ENCODE results near the gene CDYL2.

The CDYL2 gene

GRCh38 chr16:80703131-80704071 lies 101.0 kb downstream of the CDYL2 start:
- DNase-seq, result no peak

DNA sequence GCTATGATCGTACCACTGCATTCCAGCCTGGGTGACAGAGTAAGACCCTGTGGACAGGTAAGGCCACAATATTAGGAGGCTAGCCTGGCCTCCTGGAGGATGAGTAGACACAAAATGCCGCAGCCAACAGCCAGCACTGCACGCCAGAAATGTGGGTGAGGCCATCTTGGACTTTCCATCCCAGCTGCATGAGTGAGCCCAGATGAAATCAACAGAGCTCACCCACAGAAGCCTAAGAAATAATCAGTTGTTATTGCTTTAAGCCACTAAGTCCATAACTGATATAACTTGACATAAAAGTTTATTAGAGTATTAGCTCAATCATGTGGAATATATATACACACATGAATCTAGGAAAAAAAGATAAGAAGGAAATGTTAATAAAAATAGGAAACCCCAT lies 101.7 kb downstream of the CDYL2 start:
- no peak for DNase-seq

- no peak for DNase-seq
Observed at GRCh38 chr16:80700558-80700957, 103.8 kb downstream of the CDYL2 start.

DNA sequence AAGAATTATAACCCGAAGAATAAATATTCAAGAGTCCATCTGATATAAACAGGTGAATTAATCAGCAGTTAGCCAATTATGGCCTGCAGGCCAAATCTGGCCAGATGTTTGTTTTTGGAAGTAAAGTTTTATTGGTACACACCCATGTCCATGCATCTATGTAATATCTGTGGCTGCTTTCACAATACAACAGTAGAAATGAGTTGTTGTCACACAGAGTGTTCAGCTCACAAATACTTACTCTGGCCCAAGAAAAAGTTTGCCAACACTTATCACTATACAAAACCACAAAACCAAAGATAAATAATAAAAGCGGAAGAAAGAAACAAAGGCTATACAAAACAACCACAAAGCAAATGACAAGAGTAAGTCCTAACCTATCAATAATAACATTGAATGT lies 109.4 kb downstream of the CDYL2 start:
- no peak for DNase-seq

DNA sequence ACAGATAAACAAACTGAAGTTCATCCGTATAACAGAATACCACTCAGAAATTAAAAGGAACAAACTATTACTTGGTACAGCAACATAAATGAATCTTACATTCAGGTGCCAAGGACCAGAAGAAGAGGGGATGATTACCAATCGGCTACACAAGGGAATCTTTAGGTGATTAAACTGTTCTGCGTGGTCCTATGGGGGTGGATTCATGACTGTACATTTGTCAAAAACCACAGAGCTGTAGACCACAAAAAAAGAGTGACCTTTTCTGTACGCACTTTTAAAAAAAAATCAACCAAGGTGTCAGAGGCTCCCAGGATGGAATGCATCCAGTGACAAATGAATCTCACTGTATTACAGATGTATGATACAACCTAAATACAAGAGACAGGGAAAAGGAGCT lies 110.8 kb downstream of the CDYL2 start:
- DNase-seq, result no peak

DNA sequence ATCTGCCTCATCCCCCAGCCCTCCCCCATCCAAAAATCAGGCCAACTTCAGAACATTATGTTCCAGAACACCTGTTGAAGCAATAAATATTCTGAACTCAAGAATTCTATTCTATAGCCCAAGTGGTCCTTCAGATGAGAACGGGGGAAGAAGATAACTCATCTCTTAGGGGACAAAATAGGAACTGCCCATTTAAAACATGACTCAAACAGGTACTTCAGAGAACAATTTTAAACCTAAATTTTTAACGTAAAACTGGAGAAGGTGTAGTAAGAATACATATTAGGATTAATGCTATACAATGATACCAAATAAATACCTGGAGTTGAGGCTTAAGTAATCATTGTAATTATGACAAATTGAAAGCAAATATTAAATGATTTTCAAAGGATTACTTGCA lies 112.1 kb downstream of the CDYL2 start:
- no peak for DNase-seq

DNA sequence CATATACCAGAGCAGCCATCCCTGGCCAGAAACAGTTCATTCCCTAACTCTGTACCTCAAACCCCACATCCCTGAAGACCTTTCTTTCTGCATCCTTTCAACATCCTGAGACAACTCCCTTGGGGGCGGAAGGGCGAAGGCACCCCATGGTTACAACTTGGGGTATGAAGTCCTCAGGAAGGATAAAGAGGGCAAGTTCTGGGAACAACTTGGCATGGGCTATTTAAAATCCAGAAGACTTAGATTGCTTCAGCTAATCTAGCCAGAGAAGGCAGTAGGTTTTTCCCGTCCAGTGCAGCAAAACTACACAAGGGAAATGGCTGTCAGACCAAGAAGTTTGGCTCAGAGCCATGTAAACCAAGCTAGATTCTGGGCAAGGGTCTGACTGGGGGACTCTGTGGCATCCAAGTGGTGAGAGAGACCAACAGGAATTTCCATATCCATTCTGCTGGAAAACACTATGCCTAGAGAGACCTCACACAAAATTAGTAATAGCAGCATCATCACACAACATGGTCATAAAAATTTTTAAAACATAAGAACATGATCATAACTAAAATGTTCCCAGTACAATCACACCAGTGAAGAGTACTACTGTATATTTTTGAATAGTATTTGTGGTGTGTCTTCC lies 113.2 kb downstream of the CDYL2 start:
- DNase-seq, result no peak

DNA sequence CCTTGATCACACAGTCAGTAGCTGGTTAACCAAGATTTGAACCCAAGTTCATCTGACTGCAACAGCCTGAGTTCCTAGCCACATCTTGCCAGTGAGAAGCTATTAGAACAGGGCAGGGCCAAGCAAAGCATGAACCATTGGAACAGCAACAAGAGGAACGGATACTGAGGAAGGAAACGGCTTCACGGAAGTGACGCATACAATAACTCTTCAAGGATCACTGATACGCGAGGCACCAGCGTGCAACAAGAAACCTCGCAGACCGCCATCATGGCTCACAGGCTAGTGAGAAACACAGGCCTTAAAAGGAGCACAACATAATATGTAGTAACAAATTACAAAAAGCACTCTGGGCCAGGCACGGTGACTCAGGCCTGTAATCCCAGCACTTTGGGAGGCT lies 114.9 kb downstream of the CDYL2 start:
- no peak for DNase-seq

GRCh38 chr16:80687606-80688005 lies 116.8 kb downstream of the CDYL2 start:
- no peak for DNase-seq

- DNase-seq, result no peak
Observed at GRCh38 chr16:80684906-80685305, 119.5 kb downstream of the CDYL2 start.

DNA sequence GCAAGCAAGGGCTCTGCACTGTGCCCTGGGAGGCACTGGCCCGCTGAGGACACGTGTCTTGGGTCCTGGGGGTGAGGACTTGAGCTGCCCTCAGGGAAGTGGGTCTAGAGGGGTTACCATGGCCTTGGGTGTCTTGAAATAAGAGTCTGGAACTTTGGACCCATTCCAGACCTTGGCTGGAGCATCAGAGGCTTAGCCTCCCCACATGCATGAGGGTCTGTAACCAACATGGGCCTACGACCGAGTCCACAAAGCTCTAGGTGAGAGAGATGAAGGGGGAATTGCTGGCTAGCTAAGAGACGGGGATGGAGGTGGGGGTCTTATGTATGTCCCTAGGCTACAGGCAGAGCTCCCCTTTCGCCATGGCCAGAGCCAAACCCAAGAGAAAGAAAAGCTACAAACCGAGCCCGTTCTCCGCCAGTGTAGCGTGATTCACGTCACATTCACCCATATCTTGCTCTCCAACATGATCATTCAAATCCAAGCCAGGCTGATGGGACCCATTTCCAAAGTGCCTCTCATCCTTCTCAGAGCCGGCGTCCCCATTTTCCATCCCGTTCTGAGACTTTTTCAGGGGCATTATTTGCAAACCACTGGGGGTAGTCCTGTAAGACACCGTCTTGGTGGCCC lies 120.1 kb downstream of the CDYL2 start:
- no peak for DNase-seq

- DNase-seq, result no peak
Observed at GRCh38 chr16:80683646-80684045, 120.8 kb downstream of the CDYL2 start.

GRCh38 chr16:80682421-80683070 lies 121.9 kb downstream of the CDYL2 start:
- no peak for DNase-seq

DNA sequence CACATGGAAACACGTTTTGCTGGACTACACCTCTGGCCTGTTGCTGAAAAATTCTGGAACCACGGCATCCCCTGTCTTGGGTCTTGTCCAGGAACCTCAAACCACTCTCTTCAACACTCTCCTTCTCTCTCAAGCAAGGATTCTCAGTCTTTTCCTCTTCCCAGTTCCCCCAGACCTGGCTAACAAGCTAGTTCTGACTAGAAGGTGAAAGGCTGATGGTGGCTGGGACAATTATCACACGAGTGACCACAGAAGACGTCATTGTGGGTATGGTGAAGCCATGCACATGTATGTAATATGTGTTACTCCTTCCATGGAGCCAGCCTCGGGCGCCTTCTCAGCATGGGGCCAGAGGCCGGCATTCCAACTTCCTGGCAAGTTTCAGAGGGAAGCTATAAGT lies 123.0 kb downstream of the CDYL2 start:
- DNase-seq, result no peak

GRCh38 chr16:80680839-80681238 lies 123.6 kb downstream of the CDYL2 start:
- DNase-seq, result no peak

DNA sequence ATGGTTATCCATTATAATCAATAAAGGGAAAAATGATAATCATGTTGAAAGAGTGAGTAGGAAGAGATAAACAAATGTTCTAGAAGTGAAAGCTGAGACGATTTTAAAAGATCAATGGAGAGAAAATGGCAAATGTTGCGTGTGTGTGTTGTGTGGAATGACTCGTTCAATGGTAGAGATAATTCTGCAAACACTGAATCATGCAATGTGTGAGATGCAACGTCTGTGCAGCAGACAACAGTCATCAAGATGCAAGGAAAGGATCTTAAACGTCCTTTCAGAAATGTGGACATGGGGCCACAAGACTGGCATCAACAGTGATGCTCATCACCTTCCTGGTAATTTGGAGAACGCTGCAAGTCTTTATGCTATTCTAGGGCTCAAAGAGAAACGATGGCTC lies 124.4 kb downstream of the CDYL2 start:
- no peak for DNase-seq

GRCh38 chr16:80674884-80675283 lies 129.5 kb downstream of the CDYL2 start:
- DNase-seq, result no peak

- no peak for DNase-seq
Observed at GRCh38 chr16:80672379-80672778, 132.0 kb downstream of the CDYL2 start.

- DNase-seq, result no peak
Observed at GRCh38 chr16:80671281-80671849, 133.0 kb downstream of the CDYL2 start.

- no peak for DNase-seq
Observed at GRCh38 chr16:80670170-80670865, 134.1 kb downstream of the CDYL2 start.

- DNase-seq, result no peak
Observed at GRCh38 chr16:80669673-80670072, 134.7 kb downstream of the CDYL2 start.

GRCh38 chr16:80667925-80668324 lies 136.5 kb downstream of the CDYL2 start:
- DNase-seq, result no peak

DNA sequence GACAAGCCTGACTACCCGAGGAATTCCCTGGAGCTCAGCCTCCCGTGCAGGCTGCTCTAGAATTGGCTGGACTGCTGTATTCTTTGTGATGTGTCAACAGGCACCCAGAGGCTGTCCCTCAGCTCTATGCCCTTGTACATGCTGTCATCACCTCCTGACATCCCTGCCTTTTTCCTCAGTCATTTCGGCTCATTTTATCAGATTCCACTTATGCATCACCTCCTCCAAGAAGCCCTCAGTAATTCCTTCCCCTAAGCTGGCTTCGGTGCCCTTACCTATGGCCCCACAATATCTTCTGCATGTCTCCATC lies 137.2 kb downstream of the CDYL2 start:
- no peak for DNase-seq
